ENCODE data around the gene DGAT2L6.

GRCh38 chrX:70254063-70254400 lies 76.7 kb downstream of the DGAT2L6 start:
- TF ChIP-seq CTCF (IDR thresholded peaks at IDR 0.05; ENCODE audit: low read length) (no peak), EZH2 (optimal IDR thresholded peaks at IDR 0.05; ENCODE audit: low read depth, low read length) (no peak), EZH2phosphoT487 (IDR thresholded peaks at IDR 0.05; ENCODE audit: low read length) (no peak)
